Subcutaneous adipose tissue (tissue), 4 donors: ENCODE data around the gene PLXDC2. TPM values are rescaled to one million over a fixed set of nuclear protein-coding genes. Genes with fewer than 3 reads are reported as not detected.

Experiments
- total RNA-seq, 4 donors: library from RNA; depleted of rRNA; stranded (reverse); fragments of >200 nt; gene quantifications; one replicate each; pipeline ENCODE4 v1.1.0, GENCODE V29; 2016
- TF ChIP-seq, protein P1 (sequence below): fragments of 450-650 bp; IDR thresholded peaks from one replicate; pipeline ENCODE4 v1.5.1; 2016; ENCODE audit warnings: low read depth, mild to moderate bottlenecking, control low read depth, antibody characterized with exemption, moderate library complexity

Gene PLXDC2
- total RNA-seq, 4 donors from 2014 or later, result 47.7 to 117 (median 84.3) TPM

- TF ChIP-seq, protein P1, sequence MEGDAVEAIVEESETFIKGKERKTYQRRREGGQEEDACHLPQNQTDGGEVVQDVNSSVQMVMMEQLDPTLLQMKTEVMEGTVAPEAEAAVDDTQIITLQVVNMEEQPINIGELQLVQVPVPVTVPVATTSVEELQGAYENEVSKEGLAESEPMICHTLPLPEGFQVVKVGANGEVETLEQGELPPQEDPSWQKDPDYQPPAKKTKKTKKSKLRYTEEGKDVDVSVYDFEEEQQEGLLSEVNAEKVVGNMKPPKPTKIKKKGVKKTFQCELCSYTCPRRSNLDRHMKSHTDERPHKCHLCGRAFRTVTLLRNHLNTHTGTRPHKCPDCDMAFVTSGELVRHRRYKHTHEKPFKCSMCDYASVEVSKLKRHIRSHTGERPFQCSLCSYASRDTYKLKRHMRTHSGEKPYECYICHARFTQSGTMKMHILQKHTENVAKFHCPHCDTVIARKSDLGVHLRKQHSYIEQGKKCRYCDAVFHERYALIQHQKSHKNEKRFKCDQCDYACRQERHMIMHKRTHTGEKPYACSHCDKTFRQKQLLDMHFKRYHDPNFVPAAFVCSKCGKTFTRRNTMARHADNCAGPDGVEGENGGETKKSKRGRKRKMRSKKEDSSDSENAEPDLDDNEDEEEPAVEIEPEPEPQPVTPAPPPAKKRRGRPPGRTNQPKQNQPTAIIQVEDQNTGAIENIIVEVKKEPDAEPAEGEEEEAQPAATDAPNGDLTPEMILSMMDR, result no peak
Measured at GRCh38 chr10:20002657-20003056, 186.4 kb downstream of the PLXDC2 start.

GRCh38 chr10:20004087-20004523 is 187.9 kb downstream of the PLXDC2 start:
- TF ChIP-seq, protein P1, result no peak

GRCh38 chr10:20005638-20006037 is 189.4 kb downstream of the PLXDC2 start:
- TF ChIP-seq, protein P1, result no peak

DNA sequence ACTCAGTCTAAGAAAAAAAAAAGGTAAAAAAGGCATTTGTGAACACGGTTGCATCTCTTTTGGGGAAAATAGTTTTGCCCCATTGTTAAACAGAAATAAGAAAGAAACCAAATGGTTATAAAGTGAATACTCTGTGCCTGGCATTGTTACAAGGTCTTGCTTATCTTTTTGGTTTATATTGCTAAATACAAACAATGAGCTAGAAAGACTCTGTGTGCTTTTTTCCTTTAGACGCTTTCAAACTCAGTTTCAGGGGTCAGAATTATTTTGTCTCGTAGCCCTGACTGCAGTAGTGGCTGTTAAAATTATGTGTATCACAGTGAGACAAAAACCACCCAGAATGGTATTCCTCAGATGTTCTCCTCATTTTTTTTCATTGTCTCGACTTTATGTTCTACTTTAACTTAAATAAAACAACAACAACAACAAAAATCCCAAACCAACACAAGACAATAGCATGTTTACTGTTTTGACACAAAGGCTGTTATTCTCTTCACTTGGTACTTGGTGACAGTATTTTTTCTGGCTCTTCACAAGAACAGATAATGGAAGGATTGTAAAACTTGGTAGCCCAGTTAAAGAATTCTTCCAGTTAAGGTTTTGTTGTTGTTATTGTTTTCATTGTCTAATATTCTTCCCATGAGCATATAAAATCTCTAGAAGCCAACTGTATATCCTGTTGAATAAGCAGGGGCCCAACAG is 190.1 kb downstream of the PLXDC2 start:
- TF ChIP-seq, protein P1, result no peak

DNA sequence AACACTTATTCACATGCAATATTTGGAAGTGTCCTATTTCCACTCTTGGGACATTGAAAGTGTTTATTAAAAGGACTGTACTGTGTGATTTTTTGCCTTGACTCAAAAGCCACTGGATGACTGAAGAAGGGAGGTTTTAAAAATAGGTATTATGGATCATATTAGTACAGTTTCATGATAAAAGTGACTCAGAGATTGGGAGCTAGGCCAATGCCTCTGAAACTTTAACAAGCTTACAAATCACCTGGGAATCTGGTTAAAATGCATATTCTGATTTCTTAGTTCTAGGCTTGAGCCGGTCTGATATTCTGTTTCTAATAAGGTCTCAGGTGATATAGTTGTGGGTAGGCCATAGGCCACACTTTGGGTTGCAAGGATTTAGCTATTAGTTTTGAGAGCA is 191.2 kb downstream of the PLXDC2 start:
- TF ChIP-seq, protein P1, result no peak

- TF ChIP-seq, protein P1, result no peak
Measured at GRCh38 chr10:20013991-20014750, 197.9 kb downstream of the PLXDC2 start.

- TF ChIP-seq, protein P1, result no peak
Measured at GRCh38 chr10:20017961-20018360, 201.7 kb downstream of the PLXDC2 start.
